GF-D8 (cell line): ENCODE data around the gene LIFR.
"Not testable (repeated sequence)": the region's sequence is repeated elsewhere in the genome, so short reads cannot be mapped to it uniquely, and the experiment has no call there.

ENCODE experiments used
- DNase-seq: peaks from one replicate; lab custom pipeline; 2025; lab: John Stamatoyannopoulos, UW

Gene LIFR

GRCh38 chr5:38556599-38557307 is at the start of gene LIFR:
Gene LIFR (minus strand): TSS chr5:38556646. CDS start chr5:38530647, 25,999 bp downstream.
- DNase-seq = no peak

DNA sequence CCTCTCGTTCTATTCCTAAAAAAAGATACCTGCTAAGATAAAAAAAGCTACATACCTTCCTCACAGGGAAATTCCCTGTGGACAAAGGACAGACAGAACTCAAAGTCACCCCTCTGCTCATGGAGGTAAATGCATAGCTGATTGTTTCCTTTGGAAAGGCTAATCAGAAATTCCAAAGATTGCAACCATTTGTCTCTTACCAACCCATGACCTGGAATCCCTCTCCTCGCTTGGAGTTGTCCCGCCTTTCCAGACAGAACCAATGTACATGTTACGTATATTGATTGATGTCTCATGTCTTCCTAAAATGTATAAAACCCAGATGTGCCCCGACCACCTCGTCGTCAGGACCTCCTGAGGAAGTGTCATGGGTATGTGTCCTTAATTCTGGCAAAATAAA is 49.2 kb upstream of the LIFR start:
- no peak for DNase-seq

DNA sequence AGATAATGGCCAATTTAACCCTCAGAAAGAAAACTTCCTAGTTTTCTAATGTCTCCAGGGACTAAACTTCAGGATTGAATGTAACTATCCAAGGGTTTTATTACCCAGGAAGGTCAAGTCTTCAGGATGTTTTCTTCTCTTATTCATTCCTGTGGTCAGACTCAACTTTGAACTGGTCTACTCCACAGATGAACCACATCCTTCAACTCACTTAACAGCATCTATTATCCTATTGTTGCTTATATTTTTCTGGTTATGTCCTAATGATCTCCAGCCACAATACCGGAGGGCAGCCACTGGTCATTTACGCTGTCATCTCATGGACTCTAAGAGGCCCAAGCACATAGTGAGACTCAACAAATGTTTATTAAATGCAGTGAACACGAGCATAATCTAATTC is 47.2 kb upstream of the LIFR start:
- DNase-seq = no peak

DNA sequence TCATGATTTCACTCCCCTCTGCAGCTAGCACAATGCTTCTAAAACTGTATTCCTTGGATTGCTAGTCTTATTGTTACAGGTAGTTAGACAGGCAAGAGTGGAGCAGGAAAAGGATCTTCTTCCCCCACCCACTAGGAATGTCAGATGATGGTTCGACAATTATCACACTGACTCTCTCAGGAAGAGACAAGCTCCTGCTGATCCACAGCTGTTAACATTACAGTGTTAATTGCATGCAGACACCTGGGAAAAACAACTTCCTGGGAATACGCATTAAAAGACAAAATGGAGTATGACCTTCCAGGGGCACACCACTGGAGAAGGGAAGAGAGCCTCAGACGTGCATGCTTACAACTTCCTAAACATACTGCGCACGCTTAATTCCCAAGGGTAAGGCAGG is 46.2 kb upstream of the LIFR start:
- no peak for DNase-seq

- DNase-seq = no peak
Measured at GRCh38 chr5:38601863-38602298, 45.4 kb upstream of the LIFR start.

- no peak for DNase-seq
Measured at GRCh38 chr5:38601133-38601862, 44.9 kb upstream of the LIFR start.

- DNase-seq = no peak
Measured at GRCh38 chr5:38600329-38601045, 44.0 kb upstream of the LIFR start.

- not testable (repeated sequence) for DNase-seq
Measured at GRCh38 chr5:38599751-38600150, 43.3 kb upstream of the LIFR start.

- no peak for DNase-seq
Measured at GRCh38 chr5:38598994-38599617, 42.7 kb upstream of the LIFR start.

DNA sequence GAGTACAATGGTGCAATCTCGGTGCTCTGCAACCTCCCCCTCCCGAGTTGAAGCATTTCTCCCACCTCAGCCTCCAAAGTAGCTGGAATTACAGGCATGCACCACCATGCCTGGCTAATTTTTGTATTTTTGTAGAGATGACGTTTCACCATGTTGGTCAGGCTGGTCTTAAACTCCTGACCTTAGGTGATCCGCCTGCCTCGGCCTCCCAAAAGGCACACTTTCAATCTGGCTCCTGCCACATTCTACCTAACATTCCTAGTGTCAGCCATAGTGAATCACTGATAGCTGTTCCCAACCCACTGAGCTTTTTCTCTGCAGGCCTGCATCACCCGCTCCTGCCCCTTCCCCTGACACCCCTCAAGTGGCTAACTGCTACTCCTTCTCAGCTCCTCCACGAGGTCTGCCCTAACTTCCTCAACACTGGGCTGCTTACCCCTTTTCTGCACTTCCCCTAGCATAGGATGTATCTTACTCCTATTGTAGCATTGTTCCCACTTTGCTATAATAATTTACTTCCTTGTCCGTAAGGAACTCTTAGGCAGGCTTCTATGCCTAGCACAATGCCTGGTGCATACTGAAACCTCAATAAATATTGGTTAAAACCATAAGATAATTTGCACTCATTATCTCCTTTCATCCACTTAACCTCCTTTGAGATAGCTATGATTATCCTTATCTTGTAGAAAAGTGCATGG is 42.0 kb upstream of the LIFR start:
- no peak for DNase-seq

- no peak for DNase-seq
Measured at GRCh38 chr5:38596981-38597380, 40.5 kb upstream of the LIFR start.

DNA sequence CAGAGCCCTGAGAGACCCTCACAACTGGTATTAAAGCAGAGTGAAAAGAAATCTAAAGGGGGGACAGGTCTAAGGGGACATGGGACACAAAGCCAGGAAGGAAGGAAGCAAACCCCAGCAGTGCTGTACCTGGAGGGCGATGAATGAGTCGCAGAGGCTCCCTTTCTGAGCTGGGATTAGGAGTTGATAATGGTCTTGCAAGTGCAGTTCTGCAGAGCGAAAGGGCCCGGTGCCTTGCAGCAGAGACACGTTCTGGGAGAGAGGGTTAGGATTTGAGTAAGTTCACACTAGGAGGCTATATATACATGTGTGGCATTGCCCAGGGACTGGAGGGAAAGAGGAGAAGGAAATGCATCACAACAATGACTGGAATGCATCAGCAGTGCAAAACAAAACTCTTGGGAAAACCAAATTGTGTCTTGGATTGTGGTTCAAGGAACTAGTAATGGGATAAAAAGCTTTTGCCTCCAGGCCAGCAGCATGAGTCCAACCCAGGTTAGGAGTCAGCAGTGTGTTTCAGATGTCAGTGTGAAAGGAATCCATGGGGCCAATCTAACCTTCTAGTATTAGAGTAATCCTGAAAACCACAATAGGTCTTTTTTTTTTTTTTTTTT is 38.8 kb upstream of the LIFR start:
- no peak for DNase-seq

- DNase-seq = no peak
Measured at GRCh38 chr5:38593959-38594358, 37.5 kb upstream of the LIFR start.

DNA sequence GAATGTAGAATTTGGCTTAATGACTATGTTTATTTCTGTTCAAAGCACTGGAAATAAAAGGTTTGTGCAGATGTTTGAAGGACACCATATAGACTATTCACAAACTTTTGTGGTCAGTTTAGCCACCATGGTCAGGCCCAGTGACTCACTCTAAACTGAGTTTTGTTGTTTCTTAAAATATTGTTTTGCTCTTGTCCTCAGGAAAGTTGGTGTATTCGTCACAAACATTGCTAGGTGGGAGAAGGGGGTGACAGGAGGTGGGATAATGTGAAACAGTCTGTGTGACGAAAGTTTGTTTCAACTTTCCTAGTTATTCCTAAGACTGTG is 35.0 kb upstream of the LIFR start:
- DNase-seq = no peak

GRCh38 chr5:38590838-38591522 is 34.5 kb upstream of the LIFR start:
- DNase-seq = no peak

- no peak for DNase-seq
Measured at GRCh38 chr5:38589629-38590028, 33.2 kb upstream of the LIFR start.

DNA sequence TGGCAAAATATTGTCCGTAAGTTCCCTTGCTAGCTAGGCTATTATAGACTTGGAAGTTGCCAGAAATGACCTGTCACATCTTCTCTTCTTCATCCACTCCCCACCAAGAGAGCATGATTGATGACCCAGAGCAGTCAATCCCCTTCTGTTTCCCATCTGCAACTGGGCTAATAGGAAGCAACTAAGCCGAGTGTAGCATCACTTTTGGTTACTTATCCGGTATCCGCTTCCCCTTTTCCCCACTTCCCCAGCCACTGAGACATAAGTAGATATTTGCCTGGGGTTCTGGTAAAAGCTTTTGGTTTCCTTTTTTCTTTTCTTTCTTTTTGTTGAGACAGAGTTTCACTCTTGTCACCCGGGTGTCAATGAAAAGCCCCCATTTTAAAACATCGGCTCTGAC is 29.4 kb upstream of the LIFR start:
- no peak for DNase-seq

GRCh38 chr5:38583500-38583899 is 27.1 kb upstream of the LIFR start:
- DNase-seq = no peak

DNA sequence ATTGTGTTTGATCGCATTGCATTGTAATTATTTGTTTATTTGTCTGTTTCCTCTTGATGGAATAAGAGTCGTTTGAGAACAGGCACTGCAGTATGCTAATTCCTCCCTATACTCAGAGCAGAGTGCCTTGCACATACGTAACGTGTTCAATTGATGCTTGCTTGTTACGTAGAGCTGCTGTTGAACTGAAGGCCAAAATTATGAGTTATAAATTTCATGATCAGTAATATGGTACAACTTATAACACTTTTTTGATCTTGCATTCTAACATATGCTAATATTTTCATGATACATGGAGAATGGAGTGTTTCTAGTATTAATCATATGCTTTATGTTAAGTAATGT is 26.5 kb upstream of the LIFR start:
- no peak for DNase-seq

DNA sequence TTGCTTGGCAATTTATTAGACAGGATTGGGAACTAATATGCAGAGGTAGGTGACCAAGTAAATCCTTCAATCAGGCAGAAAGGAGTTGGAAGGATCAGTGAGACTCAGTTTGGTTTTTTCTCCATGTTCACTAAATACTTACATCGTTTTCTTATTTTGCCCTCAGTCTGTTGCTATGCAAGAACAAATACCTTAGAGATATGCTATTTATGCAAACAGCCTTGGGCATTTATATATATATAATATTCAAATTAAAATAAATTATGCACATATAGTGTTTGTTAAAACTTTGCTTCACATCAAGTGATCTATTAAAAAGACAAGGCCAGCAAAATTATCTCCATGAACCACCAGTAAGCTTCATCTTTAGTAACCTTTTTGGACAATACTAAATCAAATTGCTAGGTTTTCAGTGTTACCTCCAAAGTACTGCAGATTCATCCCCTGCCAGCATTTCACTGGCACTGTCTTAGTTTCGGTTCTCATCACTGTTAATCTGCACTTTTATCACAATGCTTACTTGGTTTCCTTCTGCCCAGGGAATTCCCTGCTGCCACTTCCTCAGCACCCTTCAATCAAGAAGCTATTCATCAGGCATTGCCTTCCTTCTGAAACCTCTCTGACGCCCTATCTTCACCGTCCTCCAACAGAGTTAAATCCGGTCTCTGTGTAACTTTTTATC is 26.0 kb upstream of the LIFR start:
- no peak for DNase-seq

DNA sequence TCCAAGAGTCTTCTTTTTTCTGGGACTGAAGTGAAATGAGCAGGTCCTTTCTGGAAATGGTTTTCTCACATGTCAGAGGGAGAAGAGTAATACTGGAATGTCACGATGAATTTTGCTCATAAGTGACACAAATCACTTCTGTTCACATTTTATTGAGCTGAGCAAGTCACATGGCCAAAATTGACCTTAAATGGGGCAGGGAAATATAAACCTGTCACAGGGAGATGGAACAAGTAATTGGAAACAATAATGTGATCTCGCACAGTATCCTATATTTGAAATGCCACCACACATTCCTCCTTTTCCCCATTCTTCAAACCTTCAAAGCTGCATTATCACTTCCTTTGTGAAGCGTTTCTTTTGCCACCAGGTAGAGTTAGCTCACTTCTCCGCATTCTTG is 25.2 kb upstream of the LIFR start:
- DNase-seq = no peak
